M059J (cell line): Measurements from ENCODE around the gene MRTFB. TPM values are rescaled to one million over a fixed set of nuclear protein-coding genes. Genes with fewer than 3 reads are reported as not detected.
A peak's percentile ranks its signal among the peaks of the same experiment; 100 is the strongest.

Experiments used
- DNase-seq: peaks from one replicate; pipeline ENCODE4 v3.0.0-alpha.2; 2012; ENCODE audit warnings: low read depth
- total RNA-seq: library from RNA; depleted of rRNA; stranded (reverse); fragments of >200 nt; shearing (Covaris generic); gene quantifications from 2 replicates; pipeline ENCODE4 v1.2.3, GENCODE V29; 2014

Gene MRTFB
- total RNA-seq, 1 experiment from 2014 or later, result 15.0 TPM

GRCh38 chr16:14063618-14064581 lies 7.2 kb upstream of the MRTFB start:
- peak; percentile 38 for DNase-seq

- DNase-seq, result no peak
Observed at GRCh38 chr16:14069818-14070217, 1.3 kb upstream of the MRTFB start.

- DNase-seq, result no peak
Observed at GRCh38 chr16:14070555-14070876, 603 bp upstream of the MRTFB start.

- peak; percentile 32 for DNase-seq
Observed at GRCh38 chr16:14071576-14072271, 605 bp downstream of the MRTFB start.

GRCh38 chr16:14072360-14072759 lies 1.2 kb downstream of the MRTFB start:
- DNase-seq, result no peak

GRCh38 chr16:14074544-14074943 lies 3.4 kb downstream of the MRTFB start:
- DNase-seq, result no peak

- DNase-seq, result no peak
Observed at GRCh38 chr16:14077918-14078317, 6.8 kb downstream of the MRTFB start.

- DNase-seq, result no peak
Observed at GRCh38 chr16:14086477-14086876, 15.4 kb downstream of the MRTFB start.

- DNase-seq, result no peak
Observed at GRCh38 chr16:14087181-14087580, 16.1 kb downstream of the MRTFB start.

- DNase-seq, result no peak
Observed at GRCh38 chr16:14087590-14088154, 16.6 kb downstream of the MRTFB start.

- no peak for DNase-seq
Observed at GRCh38 chr16:14088155-14088753, 17.1 kb downstream of the MRTFB start.

GRCh38 chr16:14089283-14089823 lies 18.2 kb downstream of the MRTFB start:
- no peak for DNase-seq

GRCh38 chr16:14092561-14092960 lies 21.4 kb downstream of the MRTFB start:
- no peak for DNase-seq

- peak; percentile 82 for DNase-seq
Observed at GRCh38 chr16:14095883-14096551, 24.9 kb downstream of the MRTFB start.

- DNase-seq, result peak; percentile 78
Observed at GRCh38 chr16:14097182-14097959, 26.3 kb downstream of the MRTFB start.

GRCh38 chr16:14098081-14098480 lies 27.0 kb downstream of the MRTFB start:
- DNase-seq, result peak; percentile 43

GRCh38 chr16:14100825-14101224 lies 29.7 kb downstream of the MRTFB start:
- DNase-seq, result no peak

- peak; percentile 18 for DNase-seq
Observed at GRCh38 chr16:14101415-14101814, 30.3 kb downstream of the MRTFB start.

GRCh38 chr16:14102925-14103720 lies 32.0 kb downstream of the MRTFB start:
- DNase-seq, result no peak

GRCh38 chr16:14104066-14104465 lies 32.9 kb downstream of the MRTFB start:
- no peak for DNase-seq
